Natural killer cell (primary cell): ENCODE measurements around the gene UBE2G2. TPM values are rescaled to one million over a fixed set of nuclear protein-coding genes. Genes with fewer than 3 reads are reported as not detected.

Experiments used
- ATAC-seq, 3 donors: fragments of 150-1000 bp in 2 of 3; fragments of 200-7000 bp in 1 of 3; cut with Tn5 transposase; 1 replicate in 1 of 3; 2 replicates in 2 of 3; pipeline ENCODE4 v1.10.0; 2021; ENCODE audit warnings: mild to moderate bottlenecking in 2 of 3, moderate library complexity in 2 of 3
- DNase-seq, 2 donors: peaks; one replicate each; pipeline versions ENCODE4 v3.0.0 to v3.0.0-alpha.2; 2013 to 2021; ENCODE audit warnings: mixed read lengths in 1 of 2
- H3K27ac ChIP-seq: one replicate; pipeline ENCODE4 v1.5.1; 2013; ENCODE audit warnings: mild to moderate bottlenecking, low read length
- H3K27me3 ChIP-seq: one replicate; pipeline ENCODE4 v1.6.1; 2013; ENCODE audit warnings: low read length; ENCODE audit not compliant: control insufficient read depth, insufficient read depth
- H3K36me3 ChIP-seq: one replicate; pipeline ENCODE4 v1.6.1; 2013; ENCODE audit warnings: low read length; ENCODE audit not compliant: control insufficient read depth, insufficient read depth
- H3K4me1 ChIP-seq: one replicate; pipeline ENCODE4 v1.6.1; 2013; ENCODE audit warnings: low read length; ENCODE audit not compliant: control insufficient read depth, insufficient read depth
- H3K4me3 ChIP-seq: one replicate; pipeline ENCODE4 v1.5.1; 2013; ENCODE audit warnings: low read length
- H3K9me3 ChIP-seq: one replicate; pipeline ENCODE4 v1.6.1; 2013; ENCODE audit warnings: low read length; ENCODE audit not compliant: control insufficient read depth, insufficient read depth
- H3K27ac Mint-ChIP-seq, 2 donors: one replicate each; pipeline ENCODE4 v1.8.0; 2022; ENCODE audit warnings: mild to moderate bottlenecking in 2 of 2, mixed read lengths in 2 of 2, moderate library complexity in 1 of 2
- H3K27me3 Mint-ChIP-seq, 2 donors: one replicate each; pipeline ENCODE4 v1.8.0; 2022; ENCODE audit warnings: low read depth in 2 of 2, mixed read lengths in 2 of 2
- H3K36me3 Mint-ChIP-seq: one replicate; pipeline ENCODE4 v1.8.0; 2022; ENCODE audit warnings: mixed read lengths
- H3K4me1 Mint-ChIP-seq, 2 donors: one replicate each; pipeline ENCODE4 v1.8.0; 2022; ENCODE audit warnings: mixed read lengths in 2 of 2
- H3K4me3 Mint-ChIP-seq: one replicate; pipeline ENCODE4 v1.8.0; 2022; ENCODE audit warnings: mild to moderate bottlenecking, moderate library complexity, mixed read lengths
- H3K9me3 Mint-ChIP-seq, 2 donors: one replicate each; pipeline ENCODE4 v1.8.0; 2022; ENCODE audit warnings: mixed read lengths in 2 of 2
- CTCF ChIP-seq: fragments of 200-600 bp; IDR thresholded peaks from one replicate; pipeline ENCODE4 v1.8.0; 2022; ENCODE audit warnings: antibody characterized with exemption
- WGBS: methylation state at CpG from one replicate; pipeline ENCODE4 v1.1.7; 2013; ENCODE audit warnings: missing lambda C conversion rate; ENCODE audit not compliant: insufficient coverage; 5-methylcytosine and 5-hydroxymethylcytosine counted together
- intact Hi-C: fragments of 100-400 bp; cut with micrococcal nuclease; formaldehyde crosslinking; loops from one replicate; pipeline ENCODE4 v1.14.2; 2022
- total RNA-seq, 4 donors: library from RNA; stranded (reverse); fragments of 120-200 nt in 1 of 4; gene quantifications; one replicate each; pipeline versions ENCODE4 v1.2.3 to v1.2.4, GENCODE V29; 2013 to 2022

Gene UBE2G2
- total RNA-seq, 3 donors from 2014 or later (not counting 1 experiment from before 2014, with no cell fraction given), result 89.1 to 109 (median 107) TPM

- no peak overlapping the region for H3K27ac Mint-ChIP-seq
- Histone ChIP-seq H3K27ac (no peak overlapping the region), H3K27me3 (no peaks in the 10 kb centered on the region), H3K4me1 (no peaks in the 10 kb centered on the region), H3K36me3 (no peaks in the 10 kb centered on the region), H3K4me3 (no peak overlapping the region), H3K9me3 (no peaks in the 10 kb centered on the region)
- no peaks in the 10 kb centered on the region for H3K4me1 Mint-ChIP-seq
- no peak overlapping the region for H3K4me3 Mint-ChIP-seq
- 79% methylated on average over 26 of the region's 26 CpGs for WGBS
- ATAC-seq (no peak), DNase-seq (no peak)
- no peaks in the 10 kb centered on the region for H3K9me3 Mint-ChIP-seq
- intact Hi-C loops, result no loop called here
- H3K27me3 Mint-ChIP-seq, result no peaks in the 10 kb centered on the region
- no peak for TF ChIP-seq CTCF
- no peaks in the 10 kb centered on the region for H3K36me3 Mint-ChIP-seq
Measured at GRCh38 chr21:44758781-44759627, 42.6 kb downstream of the UBE2G2 start.

- no peak for ATAC-seq
- Histone ChIP-seq H3K9me3 (no peaks in the 10 kb centered on the region), H3K27ac (no peak overlapping the region), H3K4me1 (no peaks in the 10 kb centered on the region), H3K36me3 (no peaks in the 10 kb centered on the region), H3K4me3 (no peak overlapping the region), H3K27me3 (no peaks in the 10 kb centered on the region)
- WGBS, result 95% methylated on average over 8 of the region's 8 CpGs
- H3K9me3 Mint-ChIP-seq, result no peaks in the 10 kb centered on the region
- TF ChIP-seq CTCF, result no peak
- H3K36me3 Mint-ChIP-seq, result no peaks in the 10 kb centered on the region
- H3K4me3 Mint-ChIP-seq, result no peak overlapping the region
- intact Hi-C loops, result no loop called here
- DNase-seq, result no peak
- H3K27me3 Mint-ChIP-seq, result no peaks in the 10 kb centered on the region
- H3K4me1 Mint-ChIP-seq, result no peaks in the 10 kb centered on the region
- no peak overlapping the region for H3K27ac Mint-ChIP-seq
Measured at GRCh38 chr21:44758141-44758561, 43.5 kb downstream of the UBE2G2 start.

GRCh38 chr21:44757731-44758130 is 43.9 kb downstream of the UBE2G2 start:
- DNase-seq, result no peak
- Histone ChIP-seq H3K4me1 (no peaks in the 10 kb centered on the region), H3K9me3 (no peaks in the 10 kb centered on the region), H3K27me3 (no peaks in the 10 kb centered on the region), H3K4me3 (no peak overlapping the region), H3K36me3 (no peaks in the 10 kb centered on the region), H3K27ac (no peak overlapping the region)
- H3K4me3 Mint-ChIP-seq, result no peak overlapping the region
- WGBS, result 86% methylated on average over 6 of the region's 6 CpGs
- no peak overlapping the region for H3K27ac Mint-ChIP-seq
- TF ChIP-seq CTCF, result no peak
- intact Hi-C loops, result no loop called here
- H3K36me3 Mint-ChIP-seq, result no peaks in the 10 kb centered on the region
- no peak for ATAC-seq
- no peaks in the 10 kb centered on the region for H3K4me1 Mint-ChIP-seq
- H3K27me3 Mint-ChIP-seq, result no peaks in the 10 kb centered on the region
- no peaks in the 10 kb centered on the region for H3K9me3 Mint-ChIP-seq
